GM20000 (cell line): Measurements from ENCODE around the gene HES2.
"Not testable (repeated sequence)": the region's sequence is repeated elsewhere in the genome, so short reads cannot be mapped to it uniquely, and the experiment has no call there.

Experiments used
- DNase-seq: peaks from one replicate; pipeline ENCODE4 v3.0.0; 2012; ENCODE audit warnings: low spot score
- TF ChIP-seq, protein P1 (sequence below): IDR thresholded peaks from 2 replicates; pipeline ENCODE4 v1.5.1; 2012; ENCODE audit warnings: mild to moderate bottlenecking, control low read depth; ENCODE audit errors: extremely low read depth, missing control alignments

HES2 gene

GRCh38 chr1:6450005-6450450 lies 30.3 kb upstream of the HES2 start:
- no peak for DNase-seq
- TF ChIP-seq, protein P1, sequence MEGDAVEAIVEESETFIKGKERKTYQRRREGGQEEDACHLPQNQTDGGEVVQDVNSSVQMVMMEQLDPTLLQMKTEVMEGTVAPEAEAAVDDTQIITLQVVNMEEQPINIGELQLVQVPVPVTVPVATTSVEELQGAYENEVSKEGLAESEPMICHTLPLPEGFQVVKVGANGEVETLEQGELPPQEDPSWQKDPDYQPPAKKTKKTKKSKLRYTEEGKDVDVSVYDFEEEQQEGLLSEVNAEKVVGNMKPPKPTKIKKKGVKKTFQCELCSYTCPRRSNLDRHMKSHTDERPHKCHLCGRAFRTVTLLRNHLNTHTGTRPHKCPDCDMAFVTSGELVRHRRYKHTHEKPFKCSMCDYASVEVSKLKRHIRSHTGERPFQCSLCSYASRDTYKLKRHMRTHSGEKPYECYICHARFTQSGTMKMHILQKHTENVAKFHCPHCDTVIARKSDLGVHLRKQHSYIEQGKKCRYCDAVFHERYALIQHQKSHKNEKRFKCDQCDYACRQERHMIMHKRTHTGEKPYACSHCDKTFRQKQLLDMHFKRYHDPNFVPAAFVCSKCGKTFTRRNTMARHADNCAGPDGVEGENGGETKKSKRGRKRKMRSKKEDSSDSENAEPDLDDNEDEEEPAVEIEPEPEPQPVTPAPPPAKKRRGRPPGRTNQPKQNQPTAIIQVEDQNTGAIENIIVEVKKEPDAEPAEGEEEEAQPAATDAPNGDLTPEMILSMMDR: no peak

GRCh38 chr1:6448749-6449631 lies 29.3 kb upstream of the HES2 start:
- DNase-seq: no peak
- TF ChIP-seq, protein P1: no peak

DNA sequence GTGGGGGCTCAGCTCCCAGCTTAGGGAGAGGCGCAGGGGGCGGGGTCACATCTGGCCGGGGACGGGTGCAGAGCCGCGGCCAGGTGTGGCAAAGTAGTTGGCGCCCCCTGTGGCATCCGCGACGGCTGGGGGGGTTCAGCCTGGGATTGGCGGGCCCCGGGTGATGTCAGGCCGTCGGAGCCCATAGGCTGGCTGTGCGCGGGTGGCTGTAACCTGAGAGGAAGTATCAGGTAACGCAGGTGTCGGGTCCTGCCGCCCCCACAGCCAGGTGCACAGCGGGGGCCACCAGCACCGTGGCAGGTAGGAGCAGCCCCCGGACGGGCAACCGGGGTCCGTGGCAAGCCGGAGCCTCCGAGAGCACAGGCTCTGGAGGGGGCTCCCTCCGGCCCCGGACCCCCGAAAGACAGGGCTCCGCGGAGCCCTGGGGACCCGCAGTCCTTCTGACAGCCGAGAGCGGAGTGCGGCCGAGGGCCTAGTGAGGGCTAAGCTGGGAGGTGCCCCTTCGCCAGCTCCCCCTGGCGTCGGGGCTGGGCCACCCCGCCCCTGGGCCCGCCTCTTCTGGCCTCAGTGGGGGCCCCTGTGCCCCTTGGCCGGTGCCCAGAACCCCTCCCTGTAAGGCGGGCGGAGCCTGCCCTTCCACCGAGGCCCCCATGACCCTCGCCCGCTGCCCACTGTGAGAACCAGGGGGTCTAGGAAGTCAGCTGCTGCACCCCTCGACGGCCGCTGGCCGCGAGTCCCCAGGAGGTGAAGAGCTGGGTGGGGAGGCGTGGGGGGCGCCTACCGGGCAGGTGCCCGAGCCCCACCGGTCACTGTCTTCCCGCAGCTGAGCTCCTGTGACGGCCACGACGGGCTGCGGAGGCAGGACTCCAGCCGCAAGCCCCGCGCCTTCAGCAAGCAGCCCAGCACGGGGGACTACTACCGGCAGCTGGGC lies 28.4 kb upstream of the HES2 start:
- DNase-seq: no peak
- TF ChIP-seq, protein P1: no peak

- no peak for DNase-seq
These were observed 27.5 kb upstream of the HES2 start for GRCh38 chr1:6447016-6447817.

DNA sequence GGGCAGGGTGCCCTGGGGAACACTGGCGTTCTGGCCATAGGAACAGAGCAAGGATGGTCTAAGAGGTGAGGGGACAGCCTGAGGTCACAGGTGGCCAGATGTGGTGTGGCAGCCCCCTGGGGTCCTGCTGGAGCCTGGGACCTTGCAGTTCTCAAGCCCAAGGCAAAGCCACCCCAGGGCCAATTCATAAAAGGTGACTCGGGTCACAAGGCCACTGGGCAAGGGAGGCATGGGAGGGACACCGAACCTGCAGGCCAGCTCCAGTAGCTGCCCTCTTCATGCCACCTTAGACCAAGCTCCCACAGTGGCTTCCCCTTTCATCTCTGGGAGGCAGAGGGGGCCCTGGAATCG lies 26.9 kb upstream of the HES2 start:
- TF ChIP-seq, protein P1: no peak
- no peak for DNase-seq

More at GRCh38 chr1:6447016-6447817, 27.5 kb upstream of the HES2 start:
- TF ChIP-seq, protein P1: no peak

DNA sequence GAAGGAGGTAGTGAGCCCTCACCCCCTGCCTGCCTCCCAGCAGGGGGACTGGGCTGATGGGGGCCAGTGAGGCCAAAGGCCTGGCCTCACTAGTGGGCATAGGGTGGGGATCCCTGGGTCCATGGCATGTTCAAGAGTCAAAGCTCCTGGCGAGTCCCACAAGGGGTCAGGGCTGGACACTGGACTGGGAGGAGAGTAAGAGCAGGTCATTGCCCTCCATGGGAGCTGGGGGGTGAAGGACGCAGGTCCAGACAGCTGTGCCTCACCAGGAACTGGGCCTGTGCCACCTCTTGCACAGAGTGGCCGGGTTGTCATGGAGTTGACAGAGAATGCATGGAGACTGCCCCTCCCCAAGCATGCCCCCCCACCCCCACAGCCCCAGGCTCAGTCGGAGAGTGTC lies 26.2 kb upstream of the HES2 start:
- DNase-seq: not testable (repeated sequence)

GRCh38 chr1:6445062-6445763 lies 25.5 kb upstream of the HES2 start:
- TF ChIP-seq, protein P1: peak; percentile 4
- DNase-seq: no peak
